Mucosa of gallbladder (tissue), 1 donor: ENCODE results near the gene ESPNL. TPM values are rescaled to one million over a fixed set of nuclear protein-coding genes. Genes with fewer than 3 reads are reported as not detected.

Source experiments
- DNase-seq: peaks from one replicate; pipeline ENCODE4 v3.0.0-alpha.2; 2020; ENCODE audit warnings: low spot score
- total RNA-seq: library from RNA; stranded (reverse); gene quantifications from one replicate; pipeline ENCODE4 v1.2.1, GENCODE V29; 2021
- donor health status: DM: no; HTN: no; CAD: no.

Gene ESPNL
- total RNA-seq, 1 donor from 2014 or later: 0.49 TPM

DNA sequence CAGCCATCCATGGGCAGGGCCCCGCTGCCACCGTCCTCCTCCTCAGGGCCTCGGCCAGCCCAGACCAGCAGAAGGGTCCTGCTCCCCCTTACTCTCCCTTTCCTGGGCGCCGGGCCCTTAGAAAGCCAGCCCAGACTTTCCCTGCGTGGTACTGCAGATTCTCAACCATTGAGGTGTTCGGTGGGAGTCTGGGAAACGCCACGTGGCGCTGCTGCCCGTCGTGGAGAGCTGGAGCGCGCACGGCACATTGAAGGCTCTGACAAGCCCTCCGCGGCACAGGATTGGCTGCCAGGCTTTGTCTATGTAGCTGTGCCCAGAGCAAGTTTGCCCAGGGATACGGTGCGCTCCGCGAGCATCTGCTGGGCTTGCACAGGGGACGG lies 27.9 kb downstream of the ESPNL start:
- no peak for DNase-seq

- no peak for DNase-seq
Observed at GRCh38 chr2:238128534-238129001, 28.4 kb downstream of the ESPNL start.

GRCh38 chr2:238129166-238130010 lies 29.2 kb downstream of the ESPNL start:
- DNase-seq: no peak

GRCh38 chr2:238130111-238130695 lies 30.1 kb downstream of the ESPNL start:
- no peak for DNase-seq

DNA sequence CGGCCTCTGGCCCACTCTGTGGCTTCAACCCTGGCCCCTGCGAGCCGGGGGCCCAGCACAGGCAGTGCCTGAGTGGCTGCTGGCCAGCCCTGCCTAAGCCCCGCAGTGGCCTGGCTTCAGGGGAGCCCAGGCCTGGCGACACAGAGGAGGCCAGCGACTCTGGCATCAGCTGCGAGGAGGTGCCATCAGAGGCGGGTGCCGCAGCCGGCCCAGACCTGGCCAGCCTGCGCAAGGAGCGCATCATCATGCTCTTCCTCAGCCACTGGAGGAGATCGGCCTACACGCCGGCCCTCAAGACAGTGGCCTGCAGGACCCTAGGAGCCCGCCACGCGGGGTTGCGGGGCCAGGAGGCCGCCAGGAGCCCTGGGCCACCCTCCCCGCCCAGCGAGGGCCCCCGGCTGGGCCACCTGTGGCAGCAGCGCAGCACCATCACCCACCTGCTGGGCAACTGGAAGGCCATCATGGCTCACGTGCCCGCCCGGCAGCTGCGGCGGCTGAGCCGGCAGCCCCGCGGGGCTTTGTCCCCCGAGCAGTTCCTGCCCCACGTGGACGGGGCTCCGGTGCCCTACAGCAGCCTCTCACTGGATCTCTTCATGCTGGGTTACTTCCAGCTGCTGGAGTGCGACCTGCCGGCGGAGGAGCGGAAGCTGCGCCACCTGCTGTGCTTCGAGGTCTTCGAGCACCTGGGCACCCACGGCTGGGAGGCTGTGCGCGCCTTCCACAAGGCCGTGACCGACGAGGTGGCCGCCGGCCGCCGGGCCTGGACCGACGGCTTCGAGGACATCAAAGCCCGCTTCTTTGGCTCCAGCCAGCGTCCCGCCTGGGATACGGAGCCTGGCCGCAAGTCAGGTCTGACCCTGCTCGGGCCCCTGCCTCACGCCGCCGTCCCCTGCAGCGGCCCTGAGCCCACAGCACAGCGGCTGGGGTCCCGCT lies 30.8 kb downstream of the ESPNL start:
- no peak for DNase-seq

DNA sequence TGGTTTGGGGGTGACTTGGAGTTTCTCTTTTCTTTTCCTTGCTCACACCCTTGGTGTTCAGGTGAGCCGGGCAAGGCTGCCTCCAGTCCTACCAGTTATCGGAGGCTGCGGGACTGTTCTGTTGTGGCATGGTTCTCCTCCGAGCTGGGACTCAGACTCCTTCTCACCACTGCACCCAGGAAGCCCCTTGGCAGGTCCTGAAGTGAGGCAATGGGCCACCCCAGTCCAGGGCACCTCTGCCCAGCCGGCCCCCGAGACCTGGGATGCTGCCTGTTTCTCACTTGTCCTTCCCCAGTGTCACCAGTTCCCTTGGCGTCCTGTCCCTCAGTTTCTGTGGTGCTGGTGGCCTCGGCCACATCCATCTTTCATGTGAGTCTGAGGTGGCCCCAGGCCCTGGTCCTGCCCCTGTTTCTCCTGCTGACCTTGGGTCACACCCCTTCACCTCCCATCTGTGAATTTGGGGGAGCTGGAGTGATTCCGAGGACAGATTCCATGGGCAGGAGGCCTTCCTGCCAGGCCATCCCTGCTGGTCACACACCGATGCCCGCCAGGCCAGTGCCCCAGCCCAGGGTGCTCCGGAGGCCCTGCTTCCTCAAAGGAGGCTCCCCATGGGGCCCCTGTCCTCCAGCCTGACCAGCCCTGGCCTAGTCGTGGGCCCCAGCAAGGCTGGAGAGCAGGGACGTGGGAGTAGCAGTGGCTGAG lies 31.8 kb downstream of the ESPNL start:
- no peak for DNase-seq

- no peak for DNase-seq
Observed at GRCh38 chr2:238132463-238133450, 32.6 kb downstream of the ESPNL start.

GRCh38 chr2:238133499-238134392 lies 33.6 kb downstream of the ESPNL start:
- DNase-seq: no peak

- DNase-seq: no peak
Observed at GRCh38 chr2:238134393-238134785, 34.2 kb downstream of the ESPNL start.

GRCh38 chr2:238135601-238136150 lies 35.5 kb downstream of the ESPNL start:
- no peak for DNase-seq

GRCh38 chr2:238136820-238137537 lies 36.8 kb downstream of the ESPNL start:
- DNase-seq: no peak

DNA sequence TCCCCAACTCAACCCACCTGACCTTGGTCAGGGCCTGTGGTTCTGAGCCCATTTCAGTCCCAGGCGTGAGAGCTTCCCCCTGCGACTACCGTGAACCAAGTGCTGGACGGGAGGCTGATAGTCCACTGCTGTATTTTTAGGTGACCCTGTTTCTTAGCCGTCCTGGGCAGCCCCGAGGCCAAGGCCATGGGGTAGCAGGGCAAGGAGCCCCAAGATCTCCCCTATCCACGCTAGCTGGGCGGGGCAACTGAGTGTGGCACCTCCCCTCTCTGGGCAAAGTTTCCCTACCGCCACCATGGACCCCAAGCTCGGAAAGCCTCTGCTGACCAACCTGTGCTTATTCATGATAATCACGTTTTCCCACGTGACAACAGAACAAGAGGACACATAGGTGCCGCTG lies 37.7 kb downstream of the ESPNL start:
- no peak for DNase-seq

GRCh38 chr2:238138331-238139195 lies 38.4 kb downstream of the ESPNL start, which contains the start of gene KLHL30:
Gene KLHL30 (plus strand): TSS chr2:238138668. CDS start chr2:238140755, 2,087 bp downstream.
- no peak for DNase-seq

- DNase-seq: no peak
Observed at GRCh38 chr2:238139196-238140039, 39.3 kb downstream of the ESPNL start.

GRCh38 chr2:238140040-238140439 lies 39.9 kb downstream of the ESPNL start:
- DNase-seq: no peak
